Measurements from ENCODE around the gene CIB4.
"Not testable (repeated sequence)": the region's sequence is repeated elsewhere in the genome, so short reads cannot be mapped to it uniquely, and the experiment has no call there.

Gene CIB4

GRCh38 chr2:26572591-26572990 is 68.6 kb downstream of the CIB4 start:
- Histone ChIP-seq H3K9me3 (ENCODE audit: insufficient read depth, low read depth, low read length) (no peaks in the 10 kb centered on the region), H3K4me1 (ENCODE audit: insufficient read depth, low read length) (peaks cover 10% of the 10 kb centered on the region), H3K4me3 (ENCODE audit: low read length) (no peak overlapping the region), H3K27me3 (ENCODE audit: insufficient read depth, low read length) (peaks cover 16% of the 10 kb centered on the region; the same call in 1 of the 2 replicates), H3K27ac (ENCODE audit: low read depth, low read length) (no peak overlapping the region), H3K36me3 (ENCODE audit: insufficient read depth, low read length) (no peaks in the 10 kb centered on the region), H3K9ac (ENCODE audit: low read depth, low read length) (no peak overlapping the region)
- WGBS: 46% methylated on average over 8 of the region's 8 CpGs

DNA sequence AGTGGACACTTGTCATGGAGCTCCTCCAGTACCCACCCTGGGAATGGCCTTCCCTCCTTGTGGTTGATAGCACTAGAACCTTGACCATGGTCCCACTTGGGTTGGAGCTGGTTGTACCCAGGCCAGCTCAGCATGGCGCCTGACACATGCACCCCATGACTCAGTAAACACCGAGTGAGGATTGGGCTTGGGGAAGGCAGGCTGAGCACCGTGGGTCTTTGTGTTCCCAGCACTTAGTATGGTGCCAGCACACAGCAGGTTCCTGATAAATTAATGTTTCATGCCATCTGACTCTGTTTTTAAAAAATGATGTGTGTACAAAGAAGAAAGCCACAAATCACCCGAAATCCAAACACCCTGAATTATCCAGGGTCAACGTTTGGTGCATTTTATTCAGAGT is 69.8 kb downstream of the CIB4 start:
- Histone ChIP-seq H3K4me3 (ENCODE audit: low read length) (no peak overlapping the region), H3K9ac (ENCODE audit: low read depth, low read length) (no peak overlapping the region), H3K9me3 (ENCODE audit: insufficient read depth, low read depth, low read length) (no peaks in the 10 kb centered on the region), H3K27me3 (ENCODE audit: insufficient read depth, low read length) (peaks cover 16% of the 10 kb centered on the region; the same call in 1 of the 2 replicates), H3K4me1 (ENCODE audit: insufficient read depth, low read length) (peaks cover 16% of the 10 kb centered on the region), H3K36me3 (ENCODE audit: insufficient read depth, low read length) (no peaks in the 10 kb centered on the region), H3K27ac (ENCODE audit: low read depth, low read length) (no peak overlapping the region)
- WGBS: 90% methylated on average over 5 of the region's 5 CpGs

- no peaks in the 10 kb centered on the region for H3K9me3 ChIP-seq (ENCODE audit: insufficient read depth, low read depth, low read length)
- no peaks in the 10 kb centered on the region for H3K36me3 ChIP-seq (ENCODE audit: insufficient read depth, low read length)
- no peak overlapping the region for H3K4me3 ChIP-seq (ENCODE audit: low read length)
- H3K27ac ChIP-seq (ENCODE audit: low read depth, low read length): no peak overlapping the region
- H3K27me3 ChIP-seq (ENCODE audit: insufficient read depth, low read length): peaks cover 16% of the 10 kb centered on the region; the same call in 1 of the 2 replicates
- WGBS: 50% methylated on average over 8 of the region's 8 CpGs
- H3K9ac ChIP-seq (ENCODE audit: low read depth, low read length): no peak overlapping the region
- peaks cover 16% of the 10 kb centered on the region for H3K4me1 ChIP-seq (ENCODE audit: insufficient read depth, low read length)
Observed at GRCh38 chr2:26570083-26570430, 71.1 kb downstream of the CIB4 start.

DNA sequence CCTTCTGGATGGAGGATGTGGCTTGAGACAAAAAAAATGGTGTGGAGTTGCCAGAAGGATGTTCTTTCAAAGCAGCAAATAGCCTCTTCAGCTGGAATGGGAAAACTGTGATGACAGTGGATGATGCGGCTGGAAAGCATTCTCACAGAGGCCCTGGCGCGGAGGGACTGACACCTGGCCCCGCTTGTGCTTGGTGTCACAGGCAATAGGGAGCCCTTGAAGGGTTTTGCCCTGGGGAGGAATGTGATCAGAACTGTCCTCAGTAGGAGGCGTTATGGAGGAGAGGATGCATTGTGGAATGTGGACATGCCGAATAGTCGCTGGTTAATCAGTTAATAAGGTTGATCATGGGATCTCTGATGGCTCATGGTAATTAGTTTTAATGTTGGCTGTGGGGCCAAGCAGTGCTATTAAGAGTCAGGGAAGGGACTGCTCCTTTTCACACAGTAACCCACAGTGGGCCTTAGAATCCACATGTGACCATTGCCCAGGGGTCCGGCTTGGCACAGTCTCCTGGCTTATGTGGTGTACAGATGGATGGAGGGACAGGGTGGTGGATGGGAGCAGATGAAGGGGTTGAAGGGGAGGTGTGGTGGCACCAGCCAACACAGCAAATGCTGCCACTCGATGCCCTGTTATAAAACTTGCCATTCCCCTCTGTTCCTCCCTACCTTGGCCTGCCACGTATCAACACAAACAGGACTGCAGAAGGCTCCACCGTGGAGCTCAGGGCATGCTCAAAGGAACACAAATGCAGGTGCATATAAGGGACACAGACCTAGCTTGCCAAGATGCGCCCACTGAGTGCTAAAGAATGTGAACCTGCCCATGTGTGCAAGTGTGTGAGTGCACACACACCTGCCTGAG is 71.7 kb downstream of the CIB4 start:
- H3K36me3 ChIP-seq (ENCODE audit: insufficient read depth, low read length): no peaks in the 10 kb centered on the region
- peaks cover 16% of the 10 kb centered on the region for H3K4me1 ChIP-seq (ENCODE audit: insufficient read depth, low read length)
- no peak overlapping the region for H3K4me3 ChIP-seq (ENCODE audit: low read length)
- H3K27me3 ChIP-seq (ENCODE audit: insufficient read depth, low read length): peaks cover 20% of the 10 kb centered on the region; the same call in 1 of the 2 replicates
- no peak overlapping the region for H3K27ac ChIP-seq (ENCODE audit: low read depth, low read length)
- WGBS: 89% methylated on average over 12 of the region's 12 CpGs
- H3K9me3 ChIP-seq (ENCODE audit: insufficient read depth, low read depth, low read length): no peaks in the 10 kb centered on the region
- no peak overlapping the region for H3K9ac ChIP-seq (ENCODE audit: low read depth, low read length)

GRCh38 chr2:26568076-26568890 is 72.9 kb downstream of the CIB4 start:
- WGBS: 67% methylated on average over 7 of the region's 7 CpGs
- Histone ChIP-seq H3K9ac (ENCODE audit: low read depth, low read length) (no peak overlapping the region), H3K9me3 (ENCODE audit: insufficient read depth, low read depth, low read length) (no peaks in the 10 kb centered on the region), H3K36me3 (ENCODE audit: insufficient read depth, low read length) (no peaks in the 10 kb centered on the region), H3K4me1 (ENCODE audit: insufficient read depth, low read length) (peaks cover 16% of the 10 kb centered on the region), H3K27me3 (ENCODE audit: insufficient read depth, low read length) (peaks cover 30% of the 10 kb centered on the region; the same call in 1 of the 2 replicates), H3K27ac (ENCODE audit: low read depth, low read length) (peak overlapping the region; percentile 73; the same call in 1 of the 2 replicates), H3K4me3 (ENCODE audit: low read length) (no peak overlapping the region)

GRCh38 chr2:26567534-26567933 is 73.6 kb downstream of the CIB4 start:
- Histone ChIP-seq H3K27me3 (ENCODE audit: insufficient read depth, low read length) (peaks cover 38% of the 10 kb centered on the region), H3K4me1 (ENCODE audit: insufficient read depth, low read length) (peaks cover 16% of the 10 kb centered on the region), H3K4me3 (ENCODE audit: low read length) (no peak overlapping the region)

DNA sequence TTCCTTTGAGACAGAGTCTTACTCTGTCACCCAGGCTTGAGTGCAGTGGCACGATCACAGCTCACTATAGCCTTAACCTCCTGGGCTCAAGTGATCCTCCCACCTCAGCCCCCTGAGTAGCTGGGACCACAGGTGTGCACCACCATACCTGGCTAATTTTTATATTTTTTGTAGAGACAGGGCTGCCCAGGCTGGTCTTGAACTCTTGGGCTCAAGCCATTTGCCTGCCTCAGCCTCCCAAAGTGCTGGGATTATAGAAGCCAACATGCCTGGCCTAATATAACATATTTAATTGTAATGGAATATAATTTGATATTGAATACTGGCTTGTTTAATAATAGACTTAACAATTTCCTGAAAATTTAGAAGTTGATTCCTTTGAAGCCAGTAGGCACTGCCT is 74.4 kb downstream of the CIB4 start:
- not testable (repeated sequence) for H3K9me3 ChIP-seq (ENCODE audit: insufficient read depth, low read depth, low read length); H3K36me3 ChIP-seq (ENCODE audit: insufficient read depth, low read length); H3K9ac ChIP-seq (ENCODE audit: low read depth, low read length); H3K4me3 ChIP-seq (ENCODE audit: low read length); H3K27ac ChIP-seq (ENCODE audit: low read depth, low read length)
- 96% methylated on average over 1 of the region's 1 CpG for WGBS
- peaks cover 16% of the 10 kb centered on the region for H3K4me1 ChIP-seq (ENCODE audit: insufficient read depth, low read length)
- peaks cover 46% of the 10 kb centered on the region for H3K27me3 ChIP-seq (ENCODE audit: insufficient read depth, low read length)

More at GRCh38 chr2:26567534-26567933, 73.6 kb downstream of the CIB4 start:
- no peaks in the 10 kb centered on the region for H3K36me3 ChIP-seq (ENCODE audit: insufficient read depth, low read length)
- 9% methylated on average over 3 of the region's 3 CpGs for WGBS
- H3K9ac ChIP-seq (ENCODE audit: low read depth, low read length): no peak overlapping the region
- H3K9me3 ChIP-seq (ENCODE audit: insufficient read depth, low read depth, low read length): no peaks in the 10 kb centered on the region
- peak overlapping the region; percentile 73; the same call in 1 of the 2 replicates for H3K27ac ChIP-seq (ENCODE audit: low read depth, low read length)

DNA sequence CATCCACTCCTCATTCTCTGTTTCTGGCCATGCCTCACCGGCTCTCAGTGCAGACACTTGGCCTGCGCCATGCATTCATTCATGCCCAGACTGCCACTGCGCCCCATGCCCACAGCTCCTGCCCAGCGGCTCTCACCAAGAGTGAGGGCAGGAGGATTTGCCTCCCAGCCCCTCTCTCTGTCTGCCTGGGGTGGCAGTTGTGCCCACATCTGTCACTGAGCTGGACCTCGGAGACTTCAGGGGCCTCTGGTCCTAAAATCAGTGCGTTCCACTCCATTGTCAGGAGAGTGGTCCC is 75.1 kb downstream of the CIB4 start:
- WGBS: 97% methylated on average over 6 of the region's 6 CpGs
- H3K4me1 ChIP-seq (ENCODE audit: insufficient read depth, low read length): peaks cover 16% of the 10 kb centered on the region
- no peaks in the 10 kb centered on the region for H3K9me3 ChIP-seq (ENCODE audit: insufficient read depth, low read depth, low read length)
- no peak overlapping the region for H3K27ac ChIP-seq (ENCODE audit: low read depth, low read length)
- no peak overlapping the region for H3K4me3 ChIP-seq (ENCODE audit: low read length)
- no peak overlapping the region for H3K9ac ChIP-seq (ENCODE audit: low read depth, low read length)
- H3K36me3 ChIP-seq (ENCODE audit: insufficient read depth, low read length): no peaks in the 10 kb centered on the region
- peaks cover 53% of the 10 kb centered on the region for H3K27me3 ChIP-seq (ENCODE audit: insufficient read depth, low read length)

DNA sequence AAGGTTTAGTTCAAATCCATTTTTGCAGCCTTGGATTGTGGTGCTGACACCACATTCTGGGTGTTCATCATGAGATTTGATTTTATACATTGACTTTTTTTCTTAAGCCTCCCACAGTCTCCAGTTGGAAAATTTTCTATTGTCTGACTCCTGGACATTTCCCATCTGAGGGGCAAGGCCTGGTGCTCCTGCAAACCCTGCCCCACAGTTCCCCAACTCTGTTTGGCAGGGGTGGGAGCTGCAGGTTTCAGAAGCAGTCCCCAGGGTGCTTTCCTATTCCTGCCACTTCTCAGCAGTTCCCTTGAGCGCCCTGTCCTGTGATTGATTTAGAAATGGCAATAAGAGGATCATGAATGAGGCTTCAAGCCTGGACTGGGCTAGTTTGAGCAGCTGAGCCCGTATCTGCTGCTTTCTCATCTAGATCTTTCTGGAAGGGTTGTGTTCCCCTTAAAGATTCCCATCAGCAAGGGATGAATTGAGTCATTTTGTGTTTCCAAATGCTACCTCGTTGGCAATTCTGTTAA is 77.0 kb downstream of the CIB4 start:
- H3K27me3 ChIP-seq (ENCODE audit: insufficient read depth, low read length): peaks cover 43% of the 10 kb centered on the region
- no peak overlapping the region for H3K9ac ChIP-seq (ENCODE audit: low read depth, low read length)
- no peak overlapping the region for H3K4me3 ChIP-seq (ENCODE audit: low read length)
- H3K9me3 ChIP-seq (ENCODE audit: insufficient read depth, low read depth, low read length): no peaks in the 10 kb centered on the region
- no peaks in the 10 kb centered on the region for H3K36me3 ChIP-seq (ENCODE audit: insufficient read depth, low read length)
- H3K27ac ChIP-seq (ENCODE audit: low read depth, low read length): no peak overlapping the region
- WGBS: 90% methylated on average over 3 of the region's 3 CpGs
- H3K4me1 ChIP-seq (ENCODE audit: insufficient read depth, low read length): peaks cover 11% of the 10 kb centered on the region; the same call in 1 of the 2 replicates

DNA sequence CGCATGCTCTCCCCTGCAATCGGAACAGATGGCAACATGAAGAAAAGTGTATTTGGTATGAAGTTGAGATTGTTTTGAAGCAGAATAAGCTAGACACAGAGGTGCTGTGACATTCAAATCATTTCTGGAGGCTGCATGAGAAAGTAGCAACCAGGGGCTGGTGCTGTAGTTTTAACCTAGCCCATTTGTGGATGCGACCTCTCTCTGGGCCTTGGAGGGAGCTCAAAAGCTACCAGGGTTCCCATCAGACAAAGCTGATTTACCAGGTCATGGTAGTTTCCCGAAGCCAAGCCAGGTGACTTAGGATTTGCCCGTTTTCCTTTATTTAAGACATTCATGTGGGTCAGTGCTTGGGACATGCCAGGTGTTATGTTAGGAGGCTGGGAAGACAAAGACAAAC is 77.5 kb downstream of the CIB4 start:
- no peaks in the 10 kb centered on the region for H3K9me3 ChIP-seq (ENCODE audit: insufficient read depth, low read depth, low read length)
- 93% methylated on average over 5 of the region's 5 CpGs for WGBS
- H3K27me3 ChIP-seq (ENCODE audit: insufficient read depth, low read length): peaks cover 44% of the 10 kb centered on the region
- peaks cover 11% of the 10 kb centered on the region; the same call in 1 of the 2 replicates for H3K4me1 ChIP-seq (ENCODE audit: insufficient read depth, low read length)
- no peak overlapping the region for H3K27ac ChIP-seq (ENCODE audit: low read depth, low read length)
- no peak overlapping the region for H3K9ac ChIP-seq (ENCODE audit: low read depth, low read length)
- no peaks in the 10 kb centered on the region for H3K36me3 ChIP-seq (ENCODE audit: insufficient read depth, low read length)
- no peak overlapping the region for H3K4me3 ChIP-seq (ENCODE audit: low read length)

Measured in HUES64 (cell line).